GM23338 (cell line): ENCODE measurements around the gene KCND2. TPM values are rescaled to one million over a fixed set of nuclear protein-coding genes. Genes with fewer than 3 reads are reported as not detected.

Source experiments
- ATAC-seq: fragments of 200-7000 bp; cut with Tn5 transposase; 3 replicates; pipeline ENCODE4 v1.9.1; 2020
- DNase-seq: peaks from one replicate; pipeline ENCODE4 v3.0.0-alpha.2; 2015; ENCODE audit warnings: low spot score
- H2AFZ ChIP-seq: fragments of 200-600 bp; sonication (generic); 2 replicates; pipeline ENCODE4 v1.8.0; 2016; ENCODE audit warnings: antibody characterized with exemption, mild to moderate bottlenecking, moderate library complexity
- H3F3A ChIP-seq: fragments of 200-600 bp; sonication (generic); replicated peaks from 2 replicates; pipeline ENCODE4 v1.8.0; 2017; ENCODE audit warnings: antibody characterized with exemption, mixed run types, low read depth
- H3K27ac ChIP-seq: fragments of 200-600 bp; sonication (generic); 2 replicates; pipeline ENCODE4 v1.6.1; 2016; ENCODE audit warnings: low read depth
- H3K27me3 ChIP-seq: fragments of 200-600 bp; sonication (generic); 2 replicates; pipeline ENCODE4 v1.8.0; 2016; ENCODE audit warnings: mild to moderate bottlenecking, mixed run types, moderate library complexity; ENCODE audit not compliant: insufficient read depth
- H3K36me3 ChIP-seq: fragments of 200-600 bp; sonication (generic); 2 replicates; pipeline ENCODE4 v1.8.0; 2016; ENCODE audit warnings: mild to moderate bottlenecking; ENCODE audit not compliant: insufficient read depth
- H3K4me1 ChIP-seq: fragments of 200-600 bp; sonication (generic); 2 replicates; pipeline ENCODE4 v1.8.0; 2016; ENCODE audit warnings: mild to moderate bottlenecking, moderate library complexity; ENCODE audit not compliant: insufficient read depth
- H3K4me2 ChIP-seq: fragments of 200-600 bp; sonication (generic); 2 replicates; pipeline ENCODE4 v1.7.1; 2017; ENCODE audit warnings: mixed run types
- H3K4me3 ChIP-seq: fragments of 200-600 bp; sonication (generic); 2 replicates; pipeline ENCODE4 v1.6.1; 2016; ENCODE audit warnings: mixed run types
- H3K79me2 ChIP-seq: fragments of 200-600 bp; sonication (generic); replicated peaks from 2 replicates; pipeline ENCODE4 v1.8.0; 2017; ENCODE audit warnings: mild to moderate bottlenecking; ENCODE audit not compliant: insufficient read depth
- H3K9me2 ChIP-seq: fragments of 200-600 bp; sonication (generic); 2 replicates; pipeline ENCODE4 v1.8.0; 2017; ENCODE audit not compliant: insufficient read depth
- H4K20me1 ChIP-seq: fragments of 200-600 bp; sonication (generic); replicated peaks from 2 replicates; pipeline ENCODE4 v1.8.0; 2017; ENCODE audit warnings: mild to moderate bottlenecking; ENCODE audit not compliant: insufficient read depth
- H3K27ac Mint-ChIP-seq: 2 replicates; pipeline ENCODE4 v1.8.0; 2020; ENCODE audit warnings: inconsistent platforms, mild to moderate bottlenecking, moderate library complexity, mixed read lengths
- H3K27me3 Mint-ChIP-seq: 3 replicates; pipeline ENCODE4 v1.8.0; 2022; ENCODE audit warnings: low read depth, mild to moderate bottlenecking, moderate library complexity, mixed read lengths, inconsistent platforms; ENCODE audit not compliant: insufficient read depth, poor library complexity
- H3K36me3 Mint-ChIP-seq: 3 replicates; pipeline ENCODE4 v1.8.0; 2021; ENCODE audit warnings: low read depth, mild to moderate bottlenecking, inconsistent platforms, moderate library complexity, mixed read lengths
- H3K4me1 Mint-ChIP-seq: 3 replicates; pipeline ENCODE4 v1.8.0; 2020; ENCODE audit warnings: mild to moderate bottlenecking, inconsistent platforms, mixed read lengths
- H3K4me3 Mint-ChIP-seq: 3 replicates; pipeline ENCODE4 v1.8.0; 2021; ENCODE audit warnings: moderate library complexity, mild to moderate bottlenecking, inconsistent platforms, mixed read lengths
- H3K9me3 Mint-ChIP-seq: 3 replicates; pipeline ENCODE4 v1.8.0; 2020; ENCODE audit warnings: moderate library complexity, mild to moderate bottlenecking, inconsistent platforms, mixed read lengths
- CREB1 ChIP-seq: fragments of 250-450 bp; sonication (Bioruptor Pico); IDR thresholded peaks from 2 replicates; pipeline ENCODE4 v1.5.0; 2020; ENCODE audit warnings: low read depth, mild to moderate bottlenecking, moderate library complexity
- CTCF ChIP-seq, 2 experiments: fragments of 200-600 bp in 1 of 2; sonication (generic) in 1 of 2; conservative IDR thresholded peaks; 2 replicates each; pipeline versions ENCODE4 v1.5.1 to v1.6.1; 2016 to 2017; ENCODE audit warnings: antibody characterized with exemption in 2 of 2, low read depth in 2 of 2, mild to moderate bottlenecking in 2 of 2, moderate library complexity in 1 of 2
- EZH2 ChIP-seq: fragments of 200-600 bp; sonication (generic); IDR thresholded peaks from one replicate; pipeline ENCODE4 v1.8.0; 2017; ENCODE audit warnings: antibody characterized with exemption, mild to moderate bottlenecking, low read depth; ENCODE audit not compliant: unreplicated experiment
- EZH2phosphoT487 ChIP-seq: fragments of 200-600 bp; sonication (generic); IDR thresholded peaks from one replicate; pipeline ENCODE4 v1.8.1; 2018; ENCODE audit warnings: antibody characterized with exemption; ENCODE audit not compliant: unreplicated experiment
- JUNB ChIP-seq: IDR thresholded peaks from one replicate; pipeline ENCODE4 v1.6.1; 2016; ENCODE audit warnings: antibody characterized with exemption; ENCODE audit not compliant: unreplicated experiment
- POLR2AphosphoS5 ChIP-seq: IDR thresholded peaks from 2 replicates; pipeline ENCODE4 v1.6.1; 2016; ENCODE audit warnings: antibody characterized with exemption, low read depth
- STAT1 ChIP-seq: IDR thresholded peaks from one replicate; pipeline ENCODE4 v1.6.1; 2016; ENCODE audit warnings: antibody characterized with exemption; ENCODE audit not compliant: unreplicated experiment
- ZNF114 ChIP-seq: fragments of 250-450 bp; sonication (Bioruptor Pico); IDR thresholded peaks from 2 replicates; pipeline ENCODE4 v1.5.0; 2020; ENCODE audit warnings: mild to moderate bottlenecking, moderate library complexity
- polyA plus RNA-seq: library from polyadenylated mRNA; unstranded; fragments of >200 nt; fragmentation: Nextera tagmentation; extraction: Ambion mirVana; gene quantifications from 2 replicates; pipeline ENCODE4 v1.2.1, GENCODE V29; 2016
- total RNA-seq: library from RNA; depleted of rRNA; stranded (reverse); fragments of >200 nt; shearing (Covaris generic); gene quantifications from 2 replicates; pipeline ENCODE4 v1.2.3, GENCODE V29; 2014

KCND2 gene
- total and polyA plus RNA-seq, 2 experiments from 2014 or later = 7.1 to 15.6 TPM

GRCh38 chr7:120370954-120371353, 98.0 kb downstream of the KCND2 start:
- H3K4me3 Mint-ChIP-seq = no peak overlapping the region
- H3F3A ChIP-seq = no peaks in the 10 kb centered on the region
- no peak overlapping the region for H3K4me3 ChIP-seq
- H3K27ac Mint-ChIP-seq = no peak overlapping the region
- H3K79me2 ChIP-seq = no peaks in the 10 kb centered on the region
- no peaks in the 10 kb centered on the region for H3K9me3 Mint-ChIP-seq
- H4K20me1 ChIP-seq = no peaks in the 10 kb centered on the region
- peaks cover 6% of the 10 kb centered on the region; the same call in 1 of the 2 replicates for H3K4me1 ChIP-seq
- H3K27ac ChIP-seq = no peak overlapping the region
- no peaks in the 10 kb centered on the region for H3K27me3 ChIP-seq
- no peaks in the 10 kb centered on the region for H3K9me2 ChIP-seq
- no peak overlapping the region for H2AFZ ChIP-seq
- H3K27me3 Mint-ChIP-seq = no peaks in the 10 kb centered on the region
- no peak for DNase-seq
- no peaks in the 10 kb centered on the region for H3K36me3 ChIP-seq
- no peak for ATAC-seq
- peaks cover 21% of the 10 kb centered on the region for H3K4me1 Mint-ChIP-seq
- H3K4me2 ChIP-seq = no peak overlapping the region
- no peaks in the 10 kb centered on the region for H3K36me3 Mint-ChIP-seq
- no peak for TF ChIP-seq EZH2phosphoT487
- no peak for TF ChIP-seq POLR2AphosphoS5

- H2AFZ ChIP-seq = no peak overlapping the region
- no peaks in the 10 kb centered on the region for H3K27me3 Mint-ChIP-seq
Observed at GRCh38 chr7:120373174-120373573, 100.2 kb downstream of the KCND2 start.

GRCh38 chr7:120394595-120394994, 121.6 kb downstream of the KCND2 start:
- no peak overlapping the region for H2AFZ ChIP-seq
- H3K9me2 ChIP-seq = no peaks in the 10 kb centered on the region; the same call in 1 of the 2 replicates
- no peak overlapping the region for H3K4me3 Mint-ChIP-seq
- H3K79me2 ChIP-seq = no peaks in the 10 kb centered on the region
- H3K27ac Mint-ChIP-seq = no peak overlapping the region
- DNase-seq (no peak), ATAC-seq (no peak)
- TF ChIP-seq ZNF114 = no peak
- TF ChIP-seq JUNB = no peak
- no peak for TF ChIP-seq EZH2phosphoT487
- peaks cover 10% of the 10 kb centered on the region; the same call in 1 of the 3 replicates for H3K4me1 Mint-ChIP-seq
- H3K4me1 ChIP-seq = no peaks in the 10 kb centered on the region
- no peaks in the 10 kb centered on the region for H3F3A ChIP-seq
- no peak overlapping the region for H3K4me3 ChIP-seq
- H3K9me3 Mint-ChIP-seq = 0 out of 3 replicates have a peak, but pooled peaks cover 4% of the 10 kb centered on the region
- H4K20me1 ChIP-seq = no peaks in the 10 kb centered on the region
- no peak overlapping the region for H3K4me2 ChIP-seq
- H3K27ac ChIP-seq = no peak overlapping the region
- H3K27me3 ChIP-seq = no peaks in the 10 kb centered on the region
- H3K36me3 ChIP-seq = no peaks in the 10 kb centered on the region
- peaks cover 7% of the 10 kb centered on the region; the same call in 2 of the 3 replicates for H3K36me3 Mint-ChIP-seq
- H3K27me3 Mint-ChIP-seq = no peaks in the 10 kb centered on the region

More at GRCh38 chr7:120373174-120373573, 100.2 kb downstream of the KCND2 start:
- no peak overlapping the region for H3K4me3 Mint-ChIP-seq
- no peak overlapping the region for H3K4me2 ChIP-seq
- no peak overlapping the region for H3K27ac Mint-ChIP-seq
- H3K27me3 ChIP-seq = no peaks in the 10 kb centered on the region
- TF ChIP-seq POLR2AphosphoS5 (no peak), JUNB (no peak), STAT1 (no peak), CREB1 (CRISPR knock-in tag) (no peak), CTCF (conservative IDR thresholded peaks at IDR 0.05; ENCODE audit: low read depth in 2 of 2) (no peak), EZH2 (no peak)
- H3K27ac ChIP-seq = no peak overlapping the region
- H3K79me2 ChIP-seq = no peaks in the 10 kb centered on the region
- H3K9me2 ChIP-seq = no peaks in the 10 kb centered on the region
- no peaks in the 10 kb centered on the region for H3F3A ChIP-seq
- no peaks in the 10 kb centered on the region for H3K36me3 ChIP-seq
- no peaks in the 10 kb centered on the region for H3K36me3 Mint-ChIP-seq
- H3K4me1 Mint-ChIP-seq = peaks cover 21% of the 10 kb centered on the region
- ATAC-seq = no peak
- no peak overlapping the region for H3K4me3 ChIP-seq
- H3K4me1 ChIP-seq = peaks cover 6% of the 10 kb centered on the region; the same call in 1 of the 2 replicates
- no peaks in the 10 kb centered on the region for H3K9me3 Mint-ChIP-seq
- no peak for DNase-seq
- H4K20me1 ChIP-seq = no peaks in the 10 kb centered on the region
